Esophagus (tissue), 2 donors: ENCODE measurements around the gene ITPRIPL2. TPM values are rescaled to one million over a fixed set of nuclear protein-coding genes. Genes with fewer than 3 reads are reported as not detected.

Source experiments
- H3K27ac ChIP-seq, 2 donors: one replicate each; pipeline ENCODE4 v1.5.1; 2013; ENCODE audit warnings: low read depth in 2 of 2, mild to moderate bottlenecking in 2 of 2, inconsistent platforms in 1 of 2, low read length in 1 of 2, moderate library complexity in 1 of 2
- H3K27me3 ChIP-seq, 2 donors: one replicate each; pipeline ENCODE4 v1.6.1; 2013; ENCODE audit warnings: low read length in 2 of 2, control low read depth in 1 of 2, mild to moderate bottlenecking in 1 of 2; ENCODE audit not compliant: insufficient read depth in 2 of 2, control insufficient read depth in 1 of 2
- H3K36me3 ChIP-seq, 2 donors: one replicate each; pipeline ENCODE4 v1.6.1; 2013; ENCODE audit warnings: low read length in 1 of 2; ENCODE audit not compliant: control insufficient read depth in 2 of 2, insufficient read depth in 2 of 2
- H3K4me1 ChIP-seq, 2 donors: one replicate each; pipeline ENCODE4 v1.6.1; 2013; ENCODE audit warnings: low read length in 1 of 2; ENCODE audit not compliant: control insufficient read depth in 2 of 2, insufficient read depth in 2 of 2
- H3K4me3 ChIP-seq, 2 donors: one replicate each; pipeline ENCODE4 v1.5.1; 2013; ENCODE audit warnings: low read length in 2 of 2, mild to moderate bottlenecking in 2 of 2, low read depth in 1 of 2, moderate library complexity in 1 of 2
- H3K9me3 ChIP-seq, 2 donors: one replicate each; pipeline ENCODE4 v1.6.1; 2013; ENCODE audit warnings: mild to moderate bottlenecking in 2 of 2, low read depth in 1 of 2, low read length in 1 of 2, moderate library complexity in 1 of 2; ENCODE audit not compliant: control insufficient read depth in 2 of 2, insufficient read depth in 1 of 2
- WGBS, 2 donors: extraction: QIAGEN DNeasy Blood & Tissue Kit; methylation state at CpG; one replicate each; pipeline ENCODE4 v1.1.7; 2013; 5-methylcytosine and 5-hydroxymethylcytosine counted together
- polyA plus RNA-seq, 2 donors: library from polyadenylated mRNA; stranded (reverse); fragments of 200-250 nt; gene quantifications; one replicate each; pipeline ENCODE4 v1.2.3, GENCODE V29; 2013
- donor health status: healthy with polysubstance abuse.
- donor health status: Bipolar disorder and iron deficiency.

ITPRIPL2 gene
- polyA plus RNA-seq, 2 donors: 10.5 to 13.3 TPM

DNA sequence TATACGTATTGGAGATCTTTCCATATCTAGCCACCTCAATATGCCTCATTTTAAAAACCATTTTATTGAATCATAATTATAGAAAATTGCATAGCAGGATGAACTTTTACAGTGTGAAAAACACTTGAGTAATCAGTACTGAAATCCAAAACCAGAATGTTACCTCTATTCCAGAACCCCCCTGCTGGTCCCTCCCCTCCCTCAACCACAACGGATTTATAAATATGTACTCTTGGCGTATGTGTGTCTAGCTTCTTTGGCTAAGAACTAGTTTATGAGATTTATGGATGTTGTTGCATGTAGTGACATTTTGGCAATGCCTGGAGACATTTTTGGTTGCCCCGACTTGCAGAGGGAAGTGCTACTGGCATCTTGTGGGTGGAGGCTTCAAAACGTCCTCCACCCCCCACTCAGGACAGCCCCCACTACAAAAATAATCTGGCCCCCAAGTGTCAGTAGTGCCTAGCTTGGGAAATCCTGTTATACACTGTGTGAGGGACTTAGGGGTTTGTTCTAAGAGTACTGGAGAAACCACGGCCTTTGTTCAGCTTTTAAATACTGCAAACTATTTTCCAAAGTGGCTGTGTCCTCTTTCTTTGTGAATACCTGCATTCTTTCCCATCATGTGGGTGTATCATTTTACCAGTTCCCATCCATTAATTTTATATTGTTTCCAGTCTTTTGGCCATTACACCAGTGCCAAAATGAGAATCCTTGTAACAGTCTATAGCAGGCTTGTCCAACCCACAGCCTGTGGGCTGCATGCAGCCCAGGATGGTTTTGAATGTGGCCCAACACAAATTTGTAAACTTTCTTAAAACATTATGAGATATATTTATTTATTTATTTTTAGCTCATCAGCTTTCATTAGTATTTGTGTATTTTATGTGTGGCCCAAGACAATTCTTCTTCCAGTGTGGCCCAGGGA, 23.7 kb downstream of the ITPRIPL2 start:
- Histone ChIP-seq H3K36me3 (no peaks in the 10 kb centered on the region), H3K9me3 (no peaks in the 10 kb centered on the region), H3K4me1 (peaks cover 0 to 20% of the 10 kb centered on the region in 2 donors), H3K27ac (peak overlapping the region; percentile 80 to 91), H3K27me3 (no peaks in the 10 kb centered on the region), H3K4me3 (no peak overlapping the region)
- 17 to 41% methylated on average over 6 of the region's 6 CpGs for WGBS, 2 donors

DNA sequence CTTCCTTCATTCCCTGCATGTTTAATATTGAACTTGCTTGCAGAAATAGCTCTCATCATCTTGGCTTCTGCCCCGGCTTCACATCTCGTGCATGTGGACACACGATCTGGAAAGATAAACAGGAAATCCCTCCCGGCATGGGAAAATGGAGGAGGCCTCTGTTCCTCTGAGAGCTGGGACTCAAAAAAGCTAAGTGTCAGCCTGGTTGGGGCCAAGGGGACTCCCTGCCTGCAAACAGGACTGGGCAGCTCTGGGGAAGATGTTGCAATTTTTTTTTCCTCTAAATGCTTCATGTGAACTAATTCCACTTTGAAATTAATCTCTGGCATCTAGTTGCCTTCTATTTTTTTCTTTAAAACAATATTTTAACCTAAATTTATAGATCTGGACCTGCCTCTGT, 24.8 kb downstream of the ITPRIPL2 start:
- WGBS, 2 donors: 11 to 17% methylated on average over 4 of the region's 4 CpGs
- Histone ChIP-seq H3K27me3 (no peaks in the 10 kb centered on the region), H3K9me3 (no peaks in the 10 kb centered on the region), H3K4me1 (peaks cover 0 to 18% of the 10 kb centered on the region in 2 donors), H3K36me3 (no peaks in the 10 kb centered on the region), H3K4me3 (no peak overlapping the region), H3K27ac (peak overlapping the region; percentile 12 to 74)

DNA sequence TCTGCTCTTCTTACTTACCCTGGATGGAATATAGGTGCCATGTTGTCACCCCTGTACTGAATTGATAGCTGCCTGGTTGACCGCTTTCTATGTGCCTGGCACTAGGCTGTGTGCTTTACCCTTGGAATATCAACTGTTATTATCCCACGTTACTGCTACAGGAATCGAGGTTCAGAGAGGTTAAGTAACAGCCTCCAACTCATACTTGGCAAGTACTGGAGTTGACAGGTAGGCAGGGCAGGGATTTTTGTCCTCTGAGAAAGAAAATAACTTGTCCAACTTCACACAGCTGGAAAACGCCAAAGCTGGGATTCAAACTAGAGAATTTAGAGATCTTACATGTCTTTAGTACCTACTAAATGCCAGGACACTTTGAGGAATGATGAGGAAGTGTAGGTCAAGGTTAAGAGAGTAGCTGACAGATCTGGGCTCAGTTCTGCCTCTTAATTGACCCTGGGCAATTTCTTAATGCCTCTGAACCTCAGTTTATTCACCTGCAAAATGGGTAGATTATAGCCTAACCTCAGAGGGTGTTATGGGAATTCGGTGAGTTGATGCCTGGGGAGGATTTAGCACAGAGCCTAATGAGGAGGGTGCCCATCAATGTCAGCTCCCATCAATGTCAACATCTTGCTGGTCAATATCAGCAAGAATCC, 25.8 kb downstream of the ITPRIPL2 start:
- 47 to 58% methylated on average over 5 of the region's 5 CpGs for WGBS, 2 donors
- Histone ChIP-seq H3K4me3 (no peak overlapping the region), H3K4me1 (peaks cover 0 to 18% of the 10 kb centered on the region in 2 donors), H3K9me3 (no peaks in the 10 kb centered on the region), H3K27me3 (no peaks in the 10 kb centered on the region), H3K36me3 (no peaks in the 10 kb centered on the region), H3K27ac (peak overlapping the region; percentile 34 to 56)

DNA sequence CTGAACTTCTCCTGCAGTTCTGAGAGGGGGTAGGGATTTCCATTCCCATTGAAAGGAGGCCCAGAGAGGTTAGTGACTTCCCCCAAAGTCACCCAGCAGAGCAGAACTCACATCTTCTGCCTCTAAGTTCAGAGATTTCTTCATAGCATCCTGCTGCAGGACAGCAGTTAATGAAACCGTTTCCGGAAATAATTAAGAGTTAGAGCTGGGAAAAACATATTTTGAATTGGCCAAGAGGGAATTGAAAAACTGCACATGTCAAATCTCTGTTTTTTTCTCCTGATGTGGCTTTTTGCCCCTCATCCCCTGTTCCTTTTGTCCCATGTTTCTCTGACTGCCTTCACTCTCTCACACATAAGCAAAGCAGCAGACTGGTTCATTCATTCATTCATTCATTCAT, 26.6 kb downstream of the ITPRIPL2 start:
- Histone ChIP-seq H3K36me3 (no peaks in the 10 kb centered on the region), H3K4me1 (peaks cover 0 to 20% of the 10 kb centered on the region in 2 donors), H3K27ac (no peak overlapping the region), H3K27me3 (no peaks in the 10 kb centered on the region), H3K4me3 (no peak overlapping the region), H3K9me3 (no peaks in the 10 kb centered on the region)
- WGBS, 2 donors: 53 to 58% methylated on average over 2 of the region's 2 CpGs

DNA sequence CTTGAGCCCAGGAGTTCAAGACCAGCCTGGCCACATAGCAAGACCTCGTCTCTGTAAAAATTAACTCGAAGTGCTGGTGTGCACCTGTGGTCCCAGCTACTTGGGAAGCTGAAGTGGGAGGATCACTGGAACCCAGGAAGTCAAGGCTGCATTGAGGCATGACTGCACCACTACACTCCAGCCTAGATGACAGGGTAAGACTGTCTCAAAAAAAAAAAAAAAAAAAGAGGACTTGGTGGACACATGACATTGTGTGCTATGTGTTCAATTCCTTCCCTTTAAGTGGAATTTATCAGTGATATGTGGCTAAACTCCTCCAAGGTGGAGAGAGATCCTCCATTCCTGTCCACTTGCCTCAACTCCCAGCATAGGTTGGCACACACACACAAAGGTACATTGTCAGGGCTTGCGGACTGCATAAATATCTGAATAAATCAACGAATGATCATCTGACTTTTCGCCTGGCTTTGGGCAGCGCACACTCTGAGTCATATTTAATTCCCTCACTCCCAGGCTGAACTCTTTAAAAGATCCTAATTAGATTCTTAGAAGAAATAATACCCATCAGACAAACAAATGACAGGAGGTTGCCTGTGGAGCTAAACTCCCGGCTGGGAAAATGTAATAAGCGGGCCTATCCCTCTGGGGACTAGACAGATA, 29.3 kb downstream of the ITPRIPL2 start:
- Histone ChIP-seq H3K9me3 (no peaks in the 10 kb centered on the region), H3K27me3 (no peaks in the 10 kb centered on the region), H3K36me3 (no peaks in the 10 kb centered on the region), H3K27ac (no peak overlapping the region), H3K4me3 (no peak overlapping the region), H3K4me1 (peaks cover 0 to 6% of the 10 kb centered on the region in 2 donors)
- 51 to 72% methylated on average over 8 of the region's 8 CpGs for WGBS, 2 donors

DNA sequence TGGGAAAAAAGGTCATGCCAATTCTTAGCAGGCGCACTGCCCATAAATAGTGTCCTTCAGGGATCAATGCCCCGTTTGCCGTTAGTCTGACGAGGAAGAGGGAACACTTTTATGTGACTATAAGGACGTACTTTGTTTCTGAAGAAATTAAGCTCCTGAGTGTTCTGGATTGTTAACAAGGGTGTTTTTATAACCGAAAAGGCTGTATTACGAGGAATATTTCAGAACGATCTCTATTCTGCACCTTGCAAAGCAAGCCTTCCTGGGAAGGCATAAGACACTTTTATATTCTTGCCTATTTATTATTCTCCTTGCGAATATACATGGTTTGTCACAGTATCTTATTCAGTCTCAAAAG, 29.8 kb downstream of the ITPRIPL2 start:
- Histone ChIP-seq H3K4me1 (peaks cover 0 to 6% of the 10 kb centered on the region in 2 donors), H3K27me3 (no peaks in the 10 kb centered on the region), H3K4me3 (no peak overlapping the region), H3K36me3 (no peaks in the 10 kb centered on the region), H3K27ac (no peak overlapping the region), H3K9me3 (no peaks in the 10 kb centered on the region)
- WGBS, 2 donors: 50 to 66% methylated on average over 9 of the region's 9 CpGs

DNA sequence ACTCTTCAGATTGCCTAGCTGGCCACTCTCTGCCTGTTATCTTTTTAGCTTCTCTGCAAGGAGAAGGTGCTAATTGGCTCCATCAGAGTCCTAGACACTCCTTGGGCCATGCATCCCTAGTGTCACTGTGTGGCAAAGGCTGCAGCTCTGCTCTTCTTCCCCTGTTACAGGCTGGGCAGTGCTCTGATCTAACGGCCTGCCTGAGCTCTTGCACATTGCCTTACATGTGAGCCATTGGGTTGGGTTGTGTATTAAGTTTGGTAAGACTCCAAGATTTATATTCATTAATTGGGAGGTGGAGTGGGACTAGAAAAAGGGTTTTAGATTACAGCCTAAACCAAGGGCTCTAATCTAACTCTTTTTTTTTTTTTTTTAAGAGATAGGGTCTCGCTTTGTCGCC, 31.2 kb downstream of the ITPRIPL2 start:
- no peak overlapping the region for H3K27ac ChIP-seq
- peaks cover 0 to 2% of the 10 kb centered on the region in 2 donors for H3K4me1 ChIP-seq
- 73 to 75% methylated on average over 3 of the region's 3 CpGs for WGBS, 2 donors
- no peak overlapping the region for H3K4me3 ChIP-seq
- H3K27me3 ChIP-seq: no peaks in the 10 kb centered on the region
- H3K9me3 ChIP-seq: no peaks in the 10 kb centered on the region
- no peaks in the 10 kb centered on the region for H3K36me3 ChIP-seq

DNA sequence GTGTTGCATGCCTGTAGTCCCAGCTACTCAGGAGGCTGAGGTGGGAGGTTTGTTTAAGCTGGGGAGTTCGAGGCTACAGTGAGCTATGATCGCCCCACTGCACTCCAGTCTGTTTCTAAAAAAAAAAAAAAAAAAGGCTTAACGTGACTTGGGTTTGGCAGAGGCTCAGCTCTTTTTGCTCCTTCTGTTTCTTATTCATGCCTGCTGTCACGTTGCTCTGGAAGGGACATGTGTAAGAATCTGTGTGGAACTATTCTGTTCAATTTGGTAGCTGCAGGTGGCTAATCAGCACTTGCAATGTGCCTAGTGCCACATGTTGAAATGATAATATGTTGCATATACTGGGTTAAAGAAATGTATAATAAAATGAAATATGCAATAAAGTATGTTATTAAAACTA, 33.4 kb downstream of the ITPRIPL2 start:
- H3K36me3 ChIP-seq: no peaks in the 10 kb centered on the region
- H3K4me1 ChIP-seq: peaks cover 0 to 2% of the 10 kb centered on the region in 2 donors
- H3K9me3 ChIP-seq: no peaks in the 10 kb centered on the region
- 37 to 41% methylated on average over 4 of the region's 4 CpGs for WGBS, 2 donors
- no peak overlapping the region for H3K27ac ChIP-seq
- no peak overlapping the region for H3K4me3 ChIP-seq
- no peaks in the 10 kb centered on the region for H3K27me3 ChIP-seq

DNA sequence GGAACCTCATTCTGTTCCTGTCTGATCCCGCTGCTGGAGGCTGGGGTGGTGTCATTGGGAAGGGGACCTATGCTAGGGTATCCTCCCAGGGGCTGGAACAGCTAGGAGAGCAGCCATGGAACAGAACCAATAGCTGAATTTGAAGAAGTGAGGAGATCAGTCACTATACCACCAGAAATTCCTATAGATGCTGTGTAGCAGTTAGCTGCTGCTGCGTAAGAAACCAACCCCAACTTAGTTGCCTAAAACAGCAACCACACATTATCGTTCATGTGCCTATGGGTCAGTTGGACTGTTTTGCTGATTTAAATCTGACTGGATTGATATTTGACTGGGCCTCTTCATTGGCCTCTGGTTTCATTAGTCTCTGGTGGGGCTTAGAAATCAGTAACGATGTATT, 33.9 kb downstream of the ITPRIPL2 start:
- no peak overlapping the region for H3K4me3 ChIP-seq
- WGBS, 2 donors: 96 to 98% methylated on average over 4 of the region's 4 CpGs
- H3K9me3 ChIP-seq: no peaks in the 10 kb centered on the region

More for the DNA sequence above, 33.9 kb downstream of the ITPRIPL2 start:
- Histone ChIP-seq H3K27me3 (no peaks in the 10 kb centered on the region), H3K27ac (no peak overlapping the region), H3K36me3 (no peaks in the 10 kb centered on the region), H3K4me1 (peaks cover 0 to 2% of the 10 kb centered on the region in 2 donors)
